ENCODE measurements around the gene MDM2. TPM values are rescaled to one million over a fixed set of nuclear protein-coding genes. Genes with fewer than 3 reads are reported as not detected.

The MDM2 gene
- polyA plus RNA-seq, 2 donors = 21.9 to 93.4 TPM

GRCh38 chr12:68891141-68891540 lies 83.2 kb downstream of the MDM2 start:
- 79 to 82% methylated on average over 6 of the region's 6 CpGs for WGBS, 2 donors
- Histone ChIP-seq H3K4me1 (ENCODE audit: control insufficient read depth in 2 of 2, insufficient read depth in 2 of 2, low read length in 1 of 2) (no peaks in the 10 kb centered on the region), H3K27me3 (ENCODE audit: control insufficient read depth in 1 of 2, insufficient read depth in 2 of 2, low read length in 2 of 2) (no peaks in the 10 kb centered on the region), H3K36me3 (ENCODE audit: control insufficient read depth in 2 of 2, insufficient read depth in 2 of 2, low read length in 1 of 2) (no peaks in the 10 kb centered on the region), H3K4me3 (ENCODE audit: low read depth in 1 of 2, low read length in 2 of 2) (no peak overlapping the region), H3K9me3 (ENCODE audit: control insufficient read depth in 2 of 2, insufficient read depth in 1 of 2, low read depth in 1 of 2, low read length in 1 of 2) (no peaks in the 10 kb centered on the region), H3K27ac (ENCODE audit: low read depth in 2 of 2, low read length in 1 of 2) (no peak overlapping the region)

- Histone ChIP-seq H3K27ac (ENCODE audit: low read depth in 2 of 2, low read length in 1 of 2) (no peak overlapping the region), H3K36me3 (ENCODE audit: control insufficient read depth in 2 of 2, insufficient read depth in 2 of 2, low read length in 1 of 2) (no peaks in the 10 kb centered on the region), H3K27me3 (ENCODE audit: control insufficient read depth in 1 of 2, insufficient read depth in 2 of 2, low read length in 2 of 2) (no peaks in the 10 kb centered on the region), H3K9me3 (ENCODE audit: control insufficient read depth in 2 of 2, insufficient read depth in 1 of 2, low read depth in 1 of 2, low read length in 1 of 2) (no peaks in the 10 kb centered on the region), H3K4me1 (ENCODE audit: control insufficient read depth in 2 of 2, insufficient read depth in 2 of 2, low read length in 1 of 2) (no peaks in the 10 kb centered on the region), H3K4me3 (ENCODE audit: low read depth in 1 of 2, low read length in 2 of 2) (no peak overlapping the region)
- 86 to 88% methylated on average over 2 of the region's 2 CpGs for WGBS, 2 donors
Measured at GRCh38 chr12:68893201-68893600, 85.2 kb downstream of the MDM2 start.

DNA sequence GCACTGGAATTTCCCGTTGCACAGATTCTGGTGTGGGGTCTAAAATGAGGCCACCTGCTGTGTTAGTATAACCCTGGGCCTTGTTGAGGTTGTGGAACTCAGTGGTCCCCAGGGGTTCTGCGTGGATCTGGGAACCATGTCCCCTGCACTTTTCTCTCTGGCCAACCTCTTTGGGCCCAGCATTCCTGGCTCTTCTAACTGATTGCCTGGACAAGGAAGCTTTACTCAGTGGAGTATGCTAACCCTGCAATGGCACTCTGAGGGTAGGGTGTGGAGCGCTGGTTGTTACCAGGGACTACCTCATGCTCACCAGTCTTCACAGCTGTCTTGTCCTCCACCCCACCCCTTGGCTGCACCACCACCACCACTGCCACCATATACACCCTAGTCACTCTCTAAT lies 85.8 kb downstream of the MDM2 start:
- Histone ChIP-seq H3K27ac (ENCODE audit: low read depth in 2 of 2, low read length in 1 of 2) (no peak overlapping the region), H3K4me3 (ENCODE audit: low read depth in 1 of 2, low read length in 2 of 2) (no peak overlapping the region)
- WGBS, 2 donors = 90 to 93% methylated on average over 3 of the region's 3 CpGs

DNA sequence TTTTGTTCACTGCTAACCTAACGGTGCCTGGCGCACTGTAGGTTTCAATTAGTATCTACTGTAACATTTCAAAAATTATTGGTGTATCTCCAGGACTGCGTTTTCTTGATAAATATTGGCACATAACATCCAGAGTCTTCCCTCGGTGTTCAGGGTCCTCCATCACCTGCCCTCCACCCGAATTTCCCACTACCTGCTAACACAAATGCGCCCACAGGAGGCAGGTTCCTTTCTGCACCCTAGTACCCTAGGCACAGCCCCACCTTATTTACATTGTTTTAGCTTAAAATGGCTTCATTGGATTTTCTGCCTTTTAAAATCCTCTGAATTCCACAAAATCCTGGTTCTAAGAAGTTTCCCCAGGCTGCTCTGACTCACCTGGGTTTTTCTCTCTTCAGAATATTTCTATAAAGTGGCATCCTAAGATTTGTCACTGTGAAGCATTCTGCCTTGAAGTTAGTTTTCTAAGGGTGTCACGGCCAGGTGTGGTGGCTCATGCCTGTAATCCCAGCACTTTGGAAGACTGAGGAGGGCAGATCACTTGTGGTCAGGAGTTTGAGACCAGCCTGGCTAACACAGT lies 86.4 kb downstream of the MDM2 start:
- no peak overlapping the region for H3K27ac ChIP-seq (ENCODE audit: low read depth in 2 of 2, low read length in 1 of 2)
- H3K4me1 ChIP-seq (ENCODE audit: control insufficient read depth in 2 of 2, insufficient read depth in 2 of 2, low read length in 1 of 2) = no peaks in the 10 kb centered on the region
- H3K9me3 ChIP-seq (ENCODE audit: control insufficient read depth in 2 of 2, insufficient read depth in 1 of 2, low read depth in 1 of 2, low read length in 1 of 2) = no peaks in the 10 kb centered on the region
- H3K36me3 ChIP-seq (ENCODE audit: control insufficient read depth in 2 of 2, insufficient read depth in 2 of 2, low read length in 1 of 2) = no peaks in the 10 kb centered on the region
- H3K4me3 ChIP-seq (ENCODE audit: low read depth in 1 of 2, low read length in 2 of 2) = no peak overlapping the region
- 90 to 93% methylated on average over 7 of the region's 7 CpGs for WGBS, 2 donors
- H3K27me3 ChIP-seq (ENCODE audit: control insufficient read depth in 1 of 2, insufficient read depth in 2 of 2, low read length in 2 of 2) = no peaks in the 10 kb centered on the region

More for the DNA sequence above, 85.8 kb downstream of the MDM2 start:
- Histone ChIP-seq H3K4me1 (ENCODE audit: control insufficient read depth in 2 of 2, insufficient read depth in 2 of 2, low read length in 1 of 2) (no peaks in the 10 kb centered on the region), H3K27me3 (ENCODE audit: control insufficient read depth in 1 of 2, insufficient read depth in 2 of 2, low read length in 2 of 2) (no peaks in the 10 kb centered on the region), H3K36me3 (ENCODE audit: control insufficient read depth in 2 of 2, insufficient read depth in 2 of 2, low read length in 1 of 2) (no peaks in the 10 kb centered on the region), H3K9me3 (ENCODE audit: control insufficient read depth in 2 of 2, insufficient read depth in 1 of 2, low read depth in 1 of 2, low read length in 1 of 2) (no peaks in the 10 kb centered on the region)

DNA sequence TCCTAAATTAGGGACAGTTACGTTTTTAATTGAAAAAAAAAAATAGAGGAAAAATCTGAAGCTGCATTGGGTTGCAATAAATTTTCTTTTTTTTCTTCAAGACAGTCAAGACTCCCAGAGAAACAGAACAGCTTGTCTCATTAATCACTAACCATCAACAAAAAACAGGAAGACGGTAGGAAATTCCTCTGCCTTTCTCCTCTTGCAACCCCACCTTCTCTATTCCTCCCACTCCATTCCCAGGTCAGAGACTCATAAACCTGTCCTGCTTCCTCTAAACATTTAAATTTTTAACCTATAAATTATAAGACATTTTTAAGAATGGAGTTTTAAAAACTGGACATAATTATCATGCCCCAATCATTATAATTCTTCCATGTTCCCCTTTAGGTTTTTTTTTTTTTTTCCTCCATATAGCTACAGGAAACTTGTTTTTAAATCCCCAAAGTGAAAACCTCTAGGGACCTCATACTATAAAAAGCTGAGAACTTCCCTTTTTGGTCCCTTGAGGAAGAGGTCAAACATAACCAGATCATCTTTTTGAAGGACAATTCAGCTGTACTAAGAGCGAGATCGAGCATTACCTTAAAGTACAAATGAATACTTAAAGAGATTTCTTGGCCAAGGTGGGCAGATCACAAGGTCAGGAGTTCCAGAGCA lies 89.0 kb downstream of the MDM2 start:
- WGBS, 2 donors = 70% methylated on average over 4 of the region's 4 CpGs
- no peak overlapping the region for H3K27ac ChIP-seq (ENCODE audit: low read depth in 2 of 2, low read length in 1 of 2)
- H3K4me1 ChIP-seq (ENCODE audit: control insufficient read depth in 2 of 2, insufficient read depth in 2 of 2, low read length in 1 of 2) = no peaks in the 10 kb centered on the region
- no peaks in the 10 kb centered on the region for H3K9me3 ChIP-seq (ENCODE audit: control insufficient read depth in 2 of 2, insufficient read depth in 1 of 2, low read depth in 1 of 2, low read length in 1 of 2)
- H3K4me3 ChIP-seq (ENCODE audit: low read depth in 1 of 2, low read length in 2 of 2) = no peak overlapping the region
- H3K27me3 ChIP-seq (ENCODE audit: control insufficient read depth in 1 of 2, insufficient read depth in 2 of 2, low read length in 2 of 2) = no peaks in the 10 kb centered on the region
- no peaks in the 10 kb centered on the region for H3K36me3 ChIP-seq (ENCODE audit: control insufficient read depth in 2 of 2, insufficient read depth in 2 of 2, low read length in 1 of 2)

DNA sequence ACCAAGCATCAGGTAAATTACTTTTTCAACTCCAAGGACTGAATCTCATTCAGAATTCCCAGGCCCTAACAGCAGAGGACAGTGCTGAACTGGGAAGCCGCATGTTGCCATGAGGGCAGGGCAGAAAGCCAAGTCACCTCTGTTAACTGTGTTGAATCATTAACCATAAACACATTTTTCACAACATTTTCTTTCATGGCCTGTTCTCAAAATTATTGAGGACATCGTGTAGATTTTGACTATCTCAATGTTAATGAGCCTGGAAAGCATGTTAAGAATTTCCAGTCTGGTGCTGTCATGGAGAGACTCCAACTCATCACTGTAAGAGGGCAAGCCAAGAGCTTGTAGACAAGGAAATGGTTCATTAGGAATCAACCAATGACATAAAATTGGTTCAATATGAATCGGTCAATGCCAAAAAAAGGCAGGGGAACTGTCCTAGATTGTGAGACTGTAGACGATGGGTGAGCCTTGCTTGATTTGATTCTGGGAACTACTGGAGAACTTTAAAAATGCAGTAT lies 91.3 kb downstream of the MDM2 start:
- H3K27me3 ChIP-seq (ENCODE audit: control insufficient read depth in 1 of 2, insufficient read depth in 2 of 2, low read length in 2 of 2) = no peaks in the 10 kb centered on the region
- H3K9me3 ChIP-seq (ENCODE audit: control insufficient read depth in 2 of 2, insufficient read depth in 1 of 2, low read depth in 1 of 2, low read length in 1 of 2) = no peaks in the 10 kb centered on the region
- H3K4me1 ChIP-seq (ENCODE audit: control insufficient read depth in 2 of 2, insufficient read depth in 2 of 2, low read length in 1 of 2) = no peaks in the 10 kb centered on the region
- no peaks in the 10 kb centered on the region for H3K36me3 ChIP-seq (ENCODE audit: control insufficient read depth in 2 of 2, insufficient read depth in 2 of 2, low read length in 1 of 2)
- H3K27ac ChIP-seq (ENCODE audit: low read depth in 2 of 2, low read length in 1 of 2) = no peak overlapping the region
- 48 to 61% methylated on average over 4 of the region's 4 CpGs for WGBS, 2 donors
- no peak overlapping the region for H3K4me3 ChIP-seq (ENCODE audit: low read depth in 1 of 2, low read length in 2 of 2)

DNA sequence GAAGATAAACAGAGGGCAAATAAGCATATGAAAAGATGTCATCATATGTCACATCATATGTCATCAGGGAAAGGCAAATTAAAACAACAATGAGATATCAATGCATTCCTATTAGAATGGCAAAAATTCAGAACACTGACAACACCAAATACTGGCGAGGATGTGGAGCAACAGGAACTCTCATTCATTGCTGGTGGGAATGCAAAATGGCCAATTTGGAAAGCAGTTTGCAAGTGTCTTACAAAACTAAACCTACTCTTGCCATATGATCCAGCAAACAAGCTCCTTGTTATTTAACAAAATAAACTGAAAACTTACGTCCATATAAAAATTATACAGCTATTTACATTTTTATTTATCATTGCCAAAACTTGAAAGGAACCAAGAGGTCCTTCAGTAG lies 92.3 kb downstream of the MDM2 start:
- no peak overlapping the region for H3K4me3 ChIP-seq (ENCODE audit: low read depth in 1 of 2, low read length in 2 of 2)

More for the DNA sequence above, 92.3 kb downstream of the MDM2 start:
- Histone ChIP-seq H3K27ac (ENCODE audit: low read depth in 2 of 2, low read length in 1 of 2) (no peak overlapping the region), H3K27me3 (ENCODE audit: control insufficient read depth in 1 of 2, insufficient read depth in 2 of 2, low read length in 2 of 2) (no peaks in the 10 kb centered on the region), H3K4me1 (ENCODE audit: control insufficient read depth in 2 of 2, insufficient read depth in 2 of 2, low read length in 1 of 2) (no peaks in the 10 kb centered on the region), H3K9me3 (ENCODE audit: control insufficient read depth in 2 of 2, insufficient read depth in 1 of 2, low read depth in 1 of 2, low read length in 1 of 2) (no peaks in the 10 kb centered on the region), H3K36me3 (ENCODE audit: control insufficient read depth in 2 of 2, insufficient read depth in 2 of 2, low read length in 1 of 2) (no peaks in the 10 kb centered on the region)
- WGBS, 2 donors = 46 to 50% methylated on average over 2 of the region's 2 CpGs

Other genes starting within 250 kb of the MDM2 start
- 10 to 100 TPM; 47.1 to 58.2 TPM for gene RAP1B, start 197.3 kb upstream of the MDM2 start, polyA plus RNA-seq
- 10 to 100 TPM; 13.6 to 14.8 TPM for gene NUP107, start 121.2 kb upstream of the MDM2 start, polyA plus RNA-seq
- 1 to 10 TPM; 4.3 to 8.2 TPM for gene SLC35E3, start 62.0 kb upstream of the MDM2 start, polyA plus RNA-seq
- gene CPM, start 125.0 kb downstream of the MDM2 start, polyA plus RNA-seq = 1 to 10 TPM; 1.8 to 4.1 TPM

Measured in esophagus (tissue), 2 donors.